ENCODE measurements around the gene MAT2B.
A peak's percentile ranks its signal among the peaks of the same experiment; 100 is the strongest.

MAT2B gene

DNA sequence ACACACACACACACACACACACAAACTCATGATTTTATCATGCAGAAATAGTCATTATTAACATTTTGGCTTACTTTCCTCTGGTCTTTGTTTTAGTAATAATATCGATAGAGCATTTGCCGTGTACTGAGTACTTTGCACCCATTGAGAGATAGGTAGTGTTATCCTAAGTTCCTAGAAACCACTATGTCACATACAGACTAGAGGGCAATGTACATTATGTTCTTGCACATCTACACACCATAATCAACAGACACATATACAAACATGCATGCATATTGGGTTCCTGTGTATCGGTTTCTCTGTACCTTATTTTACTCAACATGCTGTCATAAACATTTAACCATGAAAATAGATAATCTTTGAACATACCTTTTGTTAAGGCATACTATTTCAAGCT, 45.7 kb downstream of the MAT2B start:
- DNase-seq (ENCODE audit: low read depth) = no peak

DNA sequence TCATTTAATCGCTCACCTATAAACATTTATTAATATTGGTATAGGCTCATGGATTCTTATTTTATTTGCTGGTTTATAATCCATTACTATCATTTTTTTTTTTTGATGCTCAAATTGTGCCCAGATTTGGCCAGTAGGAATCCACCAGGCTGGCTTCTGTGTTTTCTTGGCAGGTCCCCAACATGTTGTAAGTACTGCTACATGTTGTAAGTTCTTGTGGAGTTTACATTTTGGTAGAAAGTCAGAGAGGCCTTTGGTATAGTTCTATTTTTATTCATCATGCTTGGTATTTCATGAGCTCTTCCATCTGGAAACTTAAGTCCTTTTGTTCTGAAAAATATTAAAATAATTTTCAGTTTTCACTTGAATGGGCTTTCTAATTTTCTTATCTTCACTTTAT, 47.1 kb downstream of the MAT2B start:
- DNase-seq (ENCODE audit: low read depth) = no peak

DNA sequence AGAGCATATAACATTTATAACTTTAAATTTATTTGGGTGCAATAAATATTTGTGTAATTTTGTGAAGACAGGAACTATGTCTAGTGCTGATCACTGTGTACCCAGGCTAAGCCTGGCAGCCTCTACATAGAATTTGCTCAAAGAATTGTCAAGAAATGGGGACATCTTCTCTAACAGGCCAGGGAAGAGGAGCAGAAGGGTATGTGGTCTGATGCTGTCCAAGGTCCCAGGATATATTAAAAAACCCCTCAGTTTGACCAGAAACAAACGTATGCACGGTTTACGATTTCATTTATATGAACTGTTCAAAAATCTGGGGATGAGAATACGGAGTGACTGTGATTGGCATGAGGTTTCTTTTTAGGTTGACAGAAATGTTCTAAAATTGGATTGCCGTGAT, 55.9 kb downstream of the MAT2B start:
- no peak for DNase-seq (ENCODE audit: low read depth)

DNA sequence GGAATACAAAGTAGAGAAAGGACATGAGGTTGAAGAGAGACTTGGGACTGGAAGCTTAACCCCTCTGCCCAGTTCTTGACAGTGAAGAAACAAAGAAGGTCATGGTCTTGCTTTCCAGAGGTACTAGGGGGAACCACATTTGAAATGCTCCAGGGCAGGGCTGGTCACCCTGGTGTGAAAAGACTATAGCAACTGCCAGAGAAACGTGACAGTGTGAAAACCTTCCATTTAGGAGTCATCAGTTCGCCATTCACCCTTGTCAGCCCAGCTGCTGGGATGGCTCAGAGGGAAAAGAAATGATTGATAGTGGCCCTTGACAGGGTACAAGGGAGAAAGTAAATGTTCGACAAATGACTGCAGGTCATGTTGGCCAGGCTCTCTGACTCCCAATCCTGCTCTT, 56.7 kb downstream of the MAT2B start:
- DNase-seq (ENCODE audit: low read depth) = no peak

DNA sequence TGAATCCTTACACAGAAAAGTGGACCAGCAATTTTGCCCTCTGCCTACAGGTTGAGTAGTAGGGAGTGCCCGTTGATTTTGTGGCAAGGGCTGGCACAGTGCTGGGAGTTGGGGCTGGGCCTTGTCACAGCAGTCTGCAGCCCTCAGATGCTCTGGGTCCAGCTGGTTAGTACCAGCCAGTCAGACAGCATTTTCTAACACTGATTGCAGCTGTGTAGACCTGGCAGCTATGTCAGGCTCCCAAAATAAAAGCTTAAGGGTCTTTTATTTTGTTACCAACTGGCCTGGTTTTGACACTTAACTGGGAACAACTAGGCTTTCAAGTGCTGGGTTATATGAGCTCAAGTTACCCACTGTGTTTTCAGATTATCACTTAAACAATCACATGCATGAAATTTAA, 57.7 kb downstream of the MAT2B start:
- DNase-seq (ENCODE audit: low read depth) = no peak

DNA sequence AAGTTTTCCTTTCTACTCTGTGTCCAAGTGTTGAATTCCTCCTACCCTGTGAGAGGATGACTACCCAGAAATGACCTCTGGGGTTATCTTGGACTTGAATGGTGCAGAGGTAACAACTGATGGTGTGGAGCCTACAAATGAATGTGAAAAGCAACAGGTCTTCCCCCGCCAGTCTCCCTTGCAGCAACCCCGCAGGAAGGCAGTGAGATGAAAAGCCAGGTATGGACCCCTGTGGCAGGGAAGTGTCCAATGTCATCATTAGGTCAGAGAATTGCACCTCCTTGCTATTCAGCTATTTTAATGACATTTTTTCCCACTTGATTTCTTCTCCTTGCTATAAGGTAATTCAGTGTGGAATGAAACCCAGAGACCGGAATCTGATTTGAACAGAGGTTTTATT, 58.5 kb downstream of the MAT2B start:
- DNase-seq (ENCODE audit: low read depth) = no peak

DNA sequence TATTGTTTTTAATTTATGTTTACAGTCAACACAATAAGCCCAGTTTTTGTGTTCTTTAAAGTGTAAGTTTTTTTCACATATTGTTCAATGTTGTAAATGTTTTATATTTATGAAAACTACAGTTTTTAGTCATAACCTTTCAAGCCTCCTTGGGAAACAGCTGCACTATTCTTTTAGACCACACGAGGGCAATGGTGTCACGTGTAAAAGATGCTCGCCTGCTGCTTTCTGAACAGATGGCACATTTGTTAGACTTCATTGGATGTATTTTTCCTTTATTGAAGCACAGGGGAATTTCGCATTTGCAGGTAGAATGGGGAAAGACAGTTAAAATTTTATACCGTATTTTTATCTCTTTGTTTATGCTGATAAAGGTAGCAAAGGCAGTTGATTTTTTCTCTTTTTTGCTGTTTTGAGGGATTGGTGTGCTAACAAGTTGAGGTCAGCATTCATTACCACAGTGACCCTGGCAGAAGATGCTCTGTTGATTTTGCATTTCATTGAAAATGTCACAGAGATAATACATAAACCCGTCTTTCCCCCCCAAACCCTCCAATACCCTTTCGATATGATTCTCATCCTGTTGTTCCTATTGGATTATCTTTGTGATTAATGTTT, 59.0 kb downstream of the MAT2B start:
- DNase-seq (ENCODE audit: low read depth) = peak; percentile 54

DNA sequence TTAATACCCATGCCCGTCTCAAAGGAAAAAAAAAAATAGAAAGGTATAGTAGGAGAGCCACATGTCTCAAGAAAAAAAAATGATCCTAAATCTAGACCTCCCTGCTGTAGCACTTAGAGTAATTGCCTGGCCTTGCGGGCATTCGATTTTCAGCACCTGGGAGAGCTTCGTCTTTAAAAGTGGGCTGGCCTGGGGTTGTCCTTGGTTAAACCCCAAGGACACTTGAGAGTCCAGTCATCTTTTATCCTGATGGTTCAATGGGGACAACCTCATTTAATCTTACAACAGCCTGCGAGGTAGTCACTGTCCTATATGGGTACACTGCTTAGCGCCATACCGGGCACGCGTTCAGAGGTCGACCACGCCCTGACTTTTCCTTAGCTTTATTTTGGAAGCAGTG, 60.1 kb downstream of the MAT2B start:
- DNase-seq (ENCODE audit: low read depth) = no peak

DNA sequence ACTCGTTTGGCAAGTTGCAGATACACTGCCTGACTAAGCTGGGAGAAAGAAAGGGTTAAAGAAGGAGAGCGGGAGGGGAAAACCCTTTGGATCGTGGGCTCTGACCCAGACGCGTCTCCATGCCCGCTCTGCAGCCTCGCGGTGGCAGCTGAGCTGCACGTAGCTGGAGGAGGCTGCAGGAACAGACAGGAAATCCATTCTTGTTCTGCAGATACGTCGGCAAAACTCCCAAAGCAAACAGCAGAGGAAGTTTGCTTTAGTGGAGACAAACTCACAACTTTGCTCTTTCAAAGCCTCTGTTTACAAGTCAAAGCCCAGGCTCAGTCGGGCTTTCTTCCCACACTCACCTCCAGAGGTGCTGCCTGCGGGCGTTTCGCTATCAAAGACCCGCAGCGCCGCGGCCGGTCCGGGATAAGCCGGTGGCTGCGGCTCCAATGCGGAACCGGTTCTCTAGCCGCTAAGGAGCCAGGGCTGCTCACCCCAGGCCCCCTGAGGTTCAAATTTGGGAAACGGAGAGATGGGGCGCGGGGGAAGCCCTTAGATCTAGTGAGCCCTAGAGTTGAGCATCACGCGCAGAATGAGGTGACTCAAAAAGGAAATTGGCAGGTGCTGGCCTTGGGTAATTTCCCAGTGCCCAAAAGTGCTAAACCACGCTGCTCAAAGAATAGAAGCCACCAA, 60.7 kb downstream of the MAT2B start:
- no peak for DNase-seq (ENCODE audit: low read depth)

DNA sequence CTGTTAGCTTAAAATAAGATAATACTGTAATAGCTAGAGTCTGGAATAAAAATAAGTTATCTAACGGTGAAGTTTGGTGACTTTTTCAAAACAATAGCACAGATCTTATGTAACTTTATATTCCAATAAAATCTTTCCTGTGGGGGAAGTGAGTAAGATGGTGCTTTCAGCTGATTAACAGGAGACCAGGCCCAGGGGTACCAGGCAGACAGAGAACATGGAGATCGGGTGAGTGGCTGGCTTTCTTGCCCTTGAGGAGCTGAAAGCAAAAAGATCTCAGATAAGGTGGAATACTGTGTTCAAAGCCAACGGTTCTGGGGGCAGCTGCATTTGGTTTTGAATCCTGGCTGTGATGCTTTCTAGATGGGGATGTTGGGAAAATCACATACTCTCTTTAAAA, 61.3 kb downstream of the MAT2B start:
- no peak for DNase-seq (ENCODE audit: low read depth)

DNA sequence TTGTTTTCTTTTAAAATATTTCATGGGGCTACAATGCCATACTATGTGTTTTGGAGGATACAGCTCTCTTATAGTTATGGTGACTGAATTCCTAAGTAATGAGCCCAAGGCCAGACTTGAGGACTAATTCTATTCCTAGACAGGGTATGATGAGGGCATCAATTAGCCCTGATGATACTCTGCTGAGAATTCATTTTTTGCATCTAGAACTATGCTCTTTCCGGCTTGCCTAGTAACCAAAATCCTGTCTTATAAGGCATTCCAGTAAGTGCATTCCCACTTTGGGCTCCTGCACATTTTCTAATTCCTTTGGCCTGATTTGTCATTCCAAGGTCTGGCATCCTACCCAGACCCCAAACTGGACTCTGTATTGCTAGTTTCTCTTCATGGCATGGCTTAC, 62.4 kb downstream of the MAT2B start:
- no peak for DNase-seq (ENCODE audit: low read depth)
